ENCODE data around the gene NHLRC4. TPM values are rescaled to one million over a fixed set of nuclear protein-coding genes. Genes with fewer than 3 reads are reported as not detected.

NHLRC4 gene
- total and polyA plus RNA-seq, 9 of the 15 experiments (the other 6 are each of a cell fraction or from before 2014, with no cell fraction given) = 0.24 to 3.7 (median 1.3) TPM; not detected in 2

DNA sequence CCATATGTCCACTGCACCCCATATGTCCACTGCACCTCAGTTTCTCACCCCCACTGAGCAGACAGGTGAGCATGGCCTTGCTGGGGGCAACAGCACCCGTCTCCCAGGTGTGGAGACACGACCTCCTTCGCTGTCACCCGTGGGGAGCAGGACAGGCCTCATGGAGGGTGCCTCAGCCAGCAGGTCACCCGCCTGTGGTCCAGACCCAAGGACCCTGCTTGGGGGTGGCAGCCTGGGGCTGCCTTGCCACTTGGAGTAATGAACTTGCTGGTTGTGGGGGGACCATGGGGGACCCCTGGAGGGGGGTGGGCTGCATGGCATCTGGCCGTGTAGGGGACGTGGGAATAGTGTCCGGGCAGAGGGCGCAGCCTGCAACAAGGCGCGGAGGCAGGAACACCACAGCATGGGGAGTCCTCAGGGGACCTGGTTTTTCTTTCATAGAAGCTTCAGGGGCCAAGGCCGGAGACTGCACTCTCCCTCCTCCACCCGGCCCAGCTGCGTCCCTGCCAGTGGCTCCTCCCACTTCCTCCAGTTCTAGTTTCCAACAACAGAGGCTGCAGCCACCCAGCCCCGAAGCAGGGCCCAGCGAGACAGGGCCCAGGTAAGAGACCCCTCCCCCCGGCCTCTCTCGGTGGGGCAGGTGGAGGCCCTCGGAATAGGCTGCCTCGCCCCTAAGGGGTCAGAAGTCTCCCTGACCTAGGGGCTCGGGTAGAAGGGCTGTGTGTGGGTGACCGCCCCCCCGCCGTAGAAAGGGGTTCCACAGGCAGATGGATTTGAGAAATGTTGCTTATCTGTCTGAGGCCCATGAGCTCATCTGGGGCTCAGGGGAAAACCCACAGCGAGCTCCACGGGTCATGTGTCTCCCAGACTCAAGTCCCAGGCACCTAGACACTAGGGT, at the start of gene NHLRC4 (continued):
- TF ChIP-seq, protein P1, sequence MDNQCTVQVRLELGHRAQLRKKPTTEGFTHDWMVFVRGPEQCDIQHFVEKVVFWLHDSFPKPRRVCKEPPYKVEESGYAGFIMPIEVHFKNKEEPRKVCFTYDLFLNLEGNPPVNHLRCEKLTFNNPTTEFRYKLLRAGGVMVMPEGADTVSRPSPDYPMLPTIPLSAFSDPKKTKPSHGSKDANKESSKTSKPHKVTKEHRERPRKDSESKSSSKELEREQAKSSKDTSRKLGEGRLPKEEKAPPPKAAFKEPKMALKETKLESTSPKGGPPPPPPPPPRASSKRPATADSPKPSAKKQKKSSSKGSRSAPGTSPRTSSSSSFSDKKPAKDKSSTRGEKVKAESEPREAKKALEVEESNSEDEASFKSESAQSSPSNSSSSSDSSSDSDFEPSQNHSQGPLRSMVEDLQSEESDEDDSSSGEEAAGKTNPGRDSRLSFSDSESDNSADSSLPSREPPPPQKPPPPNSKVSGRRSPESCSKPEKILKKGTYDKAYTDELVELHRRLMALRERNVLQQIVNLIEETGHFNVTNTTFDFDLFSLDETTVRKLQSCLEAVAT (IDR thresholded peaks at IDR 0.05) = no peak
- TF ChIP-seq ZNF766 (CRISPR knock-in tag; conservative IDR thresholded peaks at IDR 0.05) = peak; percentile 43
- TF ChIP-seq, protein P2, sequence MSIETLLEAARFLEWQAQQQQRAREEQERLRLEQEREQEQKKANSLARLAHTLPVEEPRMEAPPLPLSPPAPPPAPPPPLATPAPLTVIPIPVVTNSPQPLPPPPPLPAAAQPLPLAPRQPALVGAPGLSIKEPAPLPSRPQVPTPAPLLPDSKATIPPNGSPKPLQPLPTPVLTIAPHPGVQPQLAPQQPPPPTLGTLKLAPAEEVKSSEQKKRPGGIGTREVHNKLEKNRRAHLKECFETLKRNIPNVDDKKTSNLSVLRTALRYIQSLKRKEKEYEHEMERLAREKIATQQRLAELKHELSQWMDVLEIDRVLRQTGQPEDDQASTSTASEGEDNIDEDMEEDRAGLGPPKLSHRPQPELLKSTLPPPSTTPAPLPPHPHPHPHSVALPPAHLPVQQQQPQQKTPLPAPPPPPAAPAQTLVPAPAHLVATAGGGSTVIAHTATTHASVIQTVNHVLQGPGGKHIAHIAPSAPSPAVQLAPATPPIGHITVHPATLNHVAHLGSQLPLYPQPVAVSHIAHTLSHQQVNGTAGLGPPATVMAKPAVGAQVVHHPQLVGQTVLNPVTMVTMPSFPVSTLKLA (conservative IDR thresholded peaks at IDR 0.05) = peak in 1 of 2 experiments; percentile 78; a peak in 2 of 4 replicates
- no peak for TF ChIP-seq FOXK1 (CRISPR knock-in tag; IDR thresholded peaks at IDR 0.05; ENCODE audit: borderline replicate concordance)
- TF ChIP-seq BDP1 (IDR thresholded peaks at IDR 0.05; ENCODE audit: insufficient read depth, insufficient read length) = no peak
- no peak for TF ChIP-seq POLR3G (IDR thresholded peaks at IDR 0.05; ENCODE audit: extremely low read depth, insufficient read length, insufficient replicate concordance)
- TF ChIP-seq, protein P3, sequence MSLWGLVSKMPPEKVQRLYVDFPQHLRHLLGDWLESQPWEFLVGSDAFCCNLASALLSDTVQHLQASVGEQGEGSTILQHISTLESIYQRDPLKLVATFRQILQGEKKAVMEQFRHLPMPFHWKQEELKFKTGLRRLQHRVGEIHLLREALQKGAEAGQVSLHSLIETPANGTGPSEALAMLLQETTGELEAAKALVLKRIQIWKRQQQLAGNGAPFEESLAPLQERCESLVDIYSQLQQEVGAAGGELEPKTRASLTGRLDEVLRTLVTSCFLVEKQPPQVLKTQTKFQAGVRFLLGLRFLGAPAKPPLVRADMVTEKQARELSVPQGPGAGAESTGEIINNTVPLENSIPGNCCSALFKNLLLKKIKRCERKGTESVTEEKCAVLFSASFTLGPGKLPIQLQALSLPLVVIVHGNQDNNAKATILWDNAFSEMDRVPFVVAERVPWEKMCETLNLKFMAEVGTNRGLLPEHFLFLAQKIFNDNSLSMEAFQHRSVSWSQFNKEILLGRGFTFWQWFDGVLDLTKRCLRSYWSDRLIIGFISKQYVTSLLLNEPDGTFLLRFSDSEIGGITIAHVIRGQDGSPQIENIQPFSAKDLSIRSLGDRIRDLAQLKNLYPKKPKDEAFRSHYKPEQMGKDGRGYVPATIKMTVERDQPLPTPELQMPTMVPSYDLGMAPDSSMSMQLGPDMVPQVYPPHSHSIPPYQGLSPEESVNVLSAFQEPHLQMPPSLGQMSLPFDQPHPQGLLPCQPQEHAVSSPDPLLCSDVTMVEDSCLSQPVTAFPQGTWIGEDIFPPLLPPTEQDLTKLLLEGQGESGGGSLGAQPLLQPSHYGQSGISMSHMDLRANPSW (CRISPR knock-in tag; IDR thresholded peaks at IDR 0.05) = no peak
- TF ChIP-seq HDAC3 (IDR thresholded peaks at IDR 0.05; ENCODE audit: borderline replicate concordance, partially characterized antibody) = no peak
- no peak for TF ChIP-seq SMC3 (conservative IDR thresholded peaks at IDR 0.05; ENCODE audit: insufficient read depth, low read depth, low read length)
- no peak for TF ChIP-seq ZNF165 (CRISPR knock-in tag; IDR thresholded peaks at IDR 0.05; ENCODE audit: borderline replicate concordance)
- TF ChIP-seq, protein P4, sequence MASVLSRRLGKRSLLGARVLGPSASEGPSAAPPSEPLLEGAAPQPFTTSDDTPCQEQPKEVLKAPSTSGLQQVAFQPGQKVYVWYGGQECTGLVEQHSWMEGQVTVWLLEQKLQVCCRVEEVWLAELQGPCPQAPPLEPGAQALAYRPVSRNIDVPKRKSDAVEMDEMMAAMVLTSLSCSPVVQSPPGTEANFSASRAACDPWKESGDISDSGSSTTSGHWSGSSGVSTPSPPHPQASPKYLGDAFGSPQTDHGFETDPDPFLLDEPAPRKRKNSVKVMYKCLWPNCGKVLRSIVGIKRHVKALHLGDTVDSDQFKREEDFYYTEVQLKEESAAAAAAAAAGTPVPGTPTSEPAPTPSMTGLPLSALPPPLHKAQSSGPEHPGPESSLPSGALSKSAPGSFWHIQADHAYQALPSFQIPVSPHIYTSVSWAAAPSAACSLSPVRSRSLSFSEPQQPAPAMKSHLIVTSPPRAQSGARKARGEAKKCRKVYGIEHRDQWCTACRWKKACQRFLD (CRISPR knock-in tag; IDR thresholded peaks at IDR 0.05) = no peak; the same call in 1 of the 2 replicates
- TF ChIP-seq C11orf30 (IDR thresholded peaks at IDR 0.05; ENCODE audit: low read depth) = no peak
- TF ChIP-seq PTTG1 (tag; IDR thresholded peaks at IDR 0.05; ENCODE audit: low read depth) = no peak
- TF ChIP-seq NCOA4 (IDR thresholded peaks at IDR 0.05; ENCODE audit: partially characterized antibody) = no peak
- TF ChIP-seq SREBF1 (IDR thresholded peaks at IDR 0.05; ENCODE audit: borderline replicate concordance, low read depth, low read length) = no peak
- peak; percentile 94 for TF ChIP-seq ZFX (CRISPR knock-in tag; IDR thresholded peaks at IDR 0.05)
- TF ChIP-seq ZNF584 (CRISPR knock-in tag; IDR thresholded peaks at IDR 0.05; ENCODE audit: low read depth) = peak; percentile 59; the same call in 1 of the 2 replicates
